PC-9 (cell line): Measurements from ENCODE around the gene GLIPR1. TPM values are rescaled to one million over a fixed set of nuclear protein-coding genes. Genes with fewer than 3 reads are reported as not detected.
A peak's percentile ranks its signal among the peaks of the same experiment; 100 is the strongest.
"Not testable (repeated sequence)": the region's sequence is repeated elsewhere in the genome, so short reads cannot be mapped to it uniquely, and the experiment has no call there.

Experiments
- BruUV-seq: library from RNA; stranded (reverse); fragments of 400-500 nt; replicated peaks from 2 replicates; lab custom pipeline; 2021; lab: Mats Ljungman, UMichigan
- CTCF ChIA-PET: fragments of 300-600 bp; sonication (Branson Sonifier 250); formaldehyde crosslinking; loops from one replicate; lab custom pipeline; 2022; ENCODE audit warnings: antibody characterized with exemption; lab: Charles Lee
- POLR2A ChIA-PET: fragments of 300-600 bp; sonication (Branson Sonifier 250); formaldehyde crosslinking; loops from one replicate; lab custom pipeline; 2022; ENCODE audit warnings: antibody characterized with exemption; ENCODE audit not compliant: unreplicated experiment; lab: Charles Lee
- DNase-seq, 2 experiments: peaks; one replicate each; pipeline versions ENCODE4 v3.0.0 to v3.0.0-alpha.2; 2015 to 2022; ENCODE audit warnings: mixed read lengths in 1 of 2
- H2AFZ ChIP-seq: fragments of 200-600 bp; sonication (generic); 2 replicates; pipeline ENCODE4 v1.8.1; 2017; ENCODE audit warnings: antibody characterized with exemption
- H3F3A ChIP-seq: fragments of 200-600 bp; sonication (generic); 2 replicates; pipeline ENCODE4 v1.8.1; 2017; ENCODE audit warnings: antibody characterized with exemption, mild to moderate bottlenecking, low read depth; ENCODE audit not compliant: insufficient read depth
- H3K27ac ChIP-seq: fragments of 200-600 bp; sonication (generic); 2 replicates; pipeline ENCODE4 v1.6.1; 2016; ENCODE audit warnings: mixed run types
- H3K27me3 ChIP-seq: fragments of 200-600 bp; sonication (generic); 2 replicates; pipeline ENCODE4 v1.6.1; 2016; ENCODE audit warnings: low read depth, mixed run types; ENCODE audit not compliant: insufficient read depth
- H3K36me3 ChIP-seq: fragments of 200-600 bp; sonication (generic); 2 replicates; pipeline ENCODE4 v1.6.1; 2016; ENCODE audit warnings: low read depth, mixed run types
- H3K4me1 ChIP-seq: fragments of 200-600 bp; sonication (generic); replicated peaks from 2 replicates; pipeline ENCODE4 v1.6.1; 2016; ENCODE audit warnings: mixed run types; ENCODE audit not compliant: insufficient read depth
- H3K4me2 ChIP-seq: fragments of 200-600 bp; sonication (generic); 2 replicates; pipeline ENCODE4 v1.6.1; 2017; ENCODE audit warnings: mixed run types
- H3K4me3 ChIP-seq: fragments of 200-600 bp; sonication (generic); 2 replicates; pipeline ENCODE4 v1.6.1; 2016; ENCODE audit warnings: mixed run types
- H3K79me2 ChIP-seq: fragments of 200-600 bp; sonication (generic); 2 replicates; pipeline ENCODE4 v1.6.1; 2017; ENCODE audit warnings: low read depth, mixed run types
- H3K9me2 ChIP-seq: fragments of 200-600 bp; sonication (generic); 2 replicates; pipeline ENCODE4 v1.8.1; 2017; ENCODE audit warnings: mild to moderate bottlenecking; ENCODE audit not compliant: insufficient read depth
- H3K9me3 ChIP-seq: fragments of 200-600 bp; sonication (generic); 2 replicates; pipeline ENCODE4 v1.8.1; 2016; ENCODE audit warnings: low read depth; ENCODE audit not compliant: insufficient read depth
- H4K20me1 ChIP-seq: fragments of 200-600 bp; sonication (generic); 2 replicates; pipeline ENCODE4 v1.8.1; 2017; ENCODE audit not compliant: insufficient read depth
- CTCF ChIP-seq: fragments of 200-600 bp; sonication (generic); conservative IDR thresholded peaks from 2 replicates; pipeline ENCODE4 v1.6.1; 2017; ENCODE audit warnings: mixed run types, antibody characterized with exemption, mild to moderate bottlenecking, moderate library complexity
- EZH2 ChIP-seq: fragments of 200-600 bp; sonication (generic); IDR thresholded peaks from 2 replicates; pipeline ENCODE4 v1.8.0; 2017; ENCODE audit warnings: antibody characterized with exemption, low read depth
- intact Hi-C: fragments of 100-400 bp; cut with micrococcal nuclease; formaldehyde crosslinking; loops from one replicate; pipeline ENCODE4 v1.10.0; 2022; ENCODE audit not compliant: unreplicated experiment
- total RNA-seq: library from RNA; stranded (reverse); gene quantifications from 2 replicates; pipeline ENCODE4 v1.2.3, GENCODE V29; 2021

The GLIPR1 gene
- total RNA-seq, 1 experiment from 2014 or later = 14.1 TPM

- Histone ChIP-seq H4K20me1 (no peaks in the 10 kb centered on the region), H3K36me3 (no peaks in the 10 kb centered on the region), H3K9me3 (peaks cover 28% of the 10 kb centered on the region), H3K27me3 (no peaks in the 10 kb centered on the region), H3K4me2 (no peak overlapping the region), H3F3A (0 out of 2 replicates have a peak, but pooled peaks cover 3% of the 10 kb centered on the region), H3K4me3 (no peak overlapping the region), H3K4me1 (no peaks in the 10 kb centered on the region), H3K79me2 (no peaks in the 10 kb centered on the region), H3K9me2 (no peaks in the 10 kb centered on the region), H2AFZ (no peak overlapping the region), H3K27ac (no peak overlapping the region)
- TF ChIP-seq EZH2 (no peak), CTCF (no peak)
- no TSS peak for BruUV-seq
- POLR2A ChIA-PET = no interaction called here
- no peak for DNase-seq
- CTCF ChIA-PET = no interaction called here
- intact Hi-C loops = no loop called here
Observed at GRCh38 chr12:75457191-75457590, 23.4 kb upstream of the GLIPR1 start.

GRCh38 chr12:75457866-75458265 is 22.7 kb upstream of the GLIPR1 start:
- H3K36me3 ChIP-seq, BruUV-seq, H4K20me1 ChIP-seq, H3K27ac ChIP-seq, POLR2A ChIA-PET, H3K4me2 ChIP-seq, H2AFZ ChIP-seq, H3K27me3 ChIP-seq, H3K4me3 ChIP-seq, H3K79me2 ChIP-seq, H3K9me2 ChIP-seq, intact Hi-C loops, H3F3A ChIP-seq, CTCF ChIA-PET, H3K4me1 ChIP-seq: not testable (repeated sequence)
- peaks cover 28% of the 10 kb centered on the region for H3K9me3 ChIP-seq
- DNase-seq = peak in 1 of 2 experiments; percentile 17

GRCh38 chr12:75459755-75460154 is 20.8 kb upstream of the GLIPR1 start:
- DNase-seq = no peak
- H3K27me3 ChIP-seq = no peaks in the 10 kb centered on the region
- no peak for TF ChIP-seq EZH2
- TF ChIP-seq CTCF = no peak
- H2AFZ ChIP-seq = no peak overlapping the region
- H3F3A ChIP-seq = 0 out of 2 replicates have a peak, but pooled peaks cover 3% of the 10 kb centered on the region
- H3K27ac ChIP-seq = no peak overlapping the region
- no peak overlapping the region for H3K4me3 ChIP-seq
- no TSS peak for BruUV-seq
- H4K20me1 ChIP-seq = no peaks in the 10 kb centered on the region
- H3K79me2 ChIP-seq = no peaks in the 10 kb centered on the region
- intact Hi-C loops = no loop called here
- H3K9me3 ChIP-seq = peaks cover 28% of the 10 kb centered on the region
- no peak overlapping the region for H3K4me2 ChIP-seq
- H3K9me2 ChIP-seq = no peaks in the 10 kb centered on the region
- POLR2A ChIA-PET = no interaction called here
- no peaks in the 10 kb centered on the region for H3K36me3 ChIP-seq
- CTCF ChIA-PET = no interaction called here
- H3K4me1 ChIP-seq = no peaks in the 10 kb centered on the region

- ChIA-PET CTCF (no interaction called here), POLR2A (interaction anchor here (0.7 kb wide), 1 partner anchor 586 kb away, joined by 3 read pairs; no protein-coding TSS in a partner anchor)
- Histone ChIP-seq H3F3A (0 out of 2 replicates have a peak, but pooled peaks cover 3% of the 10 kb centered on the region), H3K4me1 (no peaks in the 10 kb centered on the region), H3K27me3 (no peaks in the 10 kb centered on the region), H4K20me1 (no peaks in the 10 kb centered on the region), H3K4me2 (no peak overlapping the region), H2AFZ (no peak overlapping the region), H3K27ac (no peak overlapping the region), H3K36me3 (no peaks in the 10 kb centered on the region), H3K79me2 (no peaks in the 10 kb centered on the region), H3K9me3 (peaks cover 28% of the 10 kb centered on the region), H3K4me3 (no peak overlapping the region), H3K9me2 (no peaks in the 10 kb centered on the region)
- no peak for TF ChIP-seq EZH2
- no peak for TF ChIP-seq CTCF
- BruUV-seq = no TSS peak
- intact Hi-C loops = no loop called here
- no peak for DNase-seq
Observed at GRCh38 chr12:75460204-75460603, 20.4 kb upstream of the GLIPR1 start.
